Erythroblast (primary cell): Measurements from ENCODE around the gene ITGA11.

ENCODE experiments used
- GATA1 ChIP-seq: IDR thresholded peaks from 2 replicates; pipeline ENCODE4 v1.6.1; 2011; ENCODE audit warnings: low read depth, mild to moderate bottlenecking, control low read depth, low read length, moderate library complexity
- POLR2A ChIP-seq: IDR thresholded peaks from 2 replicates; pipeline ENCODE4 v1.6.1; 2011; ENCODE audit warnings: mild to moderate bottlenecking, low read length

DNA sequence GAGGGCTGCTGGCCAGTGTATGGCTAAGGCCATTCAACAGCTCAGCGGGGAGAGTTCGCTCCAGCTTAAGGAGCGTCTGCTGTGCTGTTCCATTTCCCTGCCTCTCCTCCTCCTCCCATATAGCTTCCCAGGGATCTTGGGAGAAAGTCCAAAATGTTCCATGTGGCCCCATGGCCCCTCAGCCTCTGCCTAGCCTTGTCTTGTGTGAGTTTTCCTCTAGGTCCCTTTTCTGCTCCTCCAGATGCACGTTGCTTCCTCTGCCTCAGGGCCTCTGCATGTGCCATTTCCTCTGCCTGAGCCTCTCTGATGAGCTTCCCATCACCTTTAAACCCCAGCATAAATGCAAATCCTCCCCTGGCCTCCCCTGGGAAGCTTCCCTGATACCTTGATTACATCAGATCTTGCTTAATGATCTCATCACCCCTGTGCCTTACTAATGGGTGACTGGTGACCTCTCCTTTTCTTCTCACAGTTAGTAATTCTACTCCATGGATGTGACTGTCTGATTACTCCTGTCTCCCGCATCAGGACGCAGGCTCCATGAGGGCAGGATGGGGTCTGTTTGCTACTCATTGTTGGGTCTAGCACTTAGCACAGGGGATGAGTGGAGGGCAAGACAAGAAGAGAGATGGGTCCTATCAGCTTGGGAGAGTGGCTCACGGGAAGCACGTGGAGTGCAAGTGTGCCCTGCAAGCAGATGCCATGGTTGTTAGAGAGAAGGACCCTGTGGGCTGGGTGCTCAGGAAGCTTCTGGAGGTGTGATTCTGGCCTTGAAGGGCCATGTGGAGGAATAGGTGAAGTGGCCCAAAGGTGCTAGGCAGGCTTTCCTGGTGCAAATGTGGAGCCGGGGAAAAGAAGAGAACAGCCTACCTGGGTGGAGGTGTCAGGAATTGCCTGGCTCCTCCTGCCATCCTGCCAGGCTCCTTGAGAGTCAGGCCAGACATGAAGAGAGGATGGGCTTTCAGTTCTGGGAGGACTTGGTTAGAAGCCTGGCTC, 23.8 kb downstream of the ITGA11 start:
- TF ChIP-seq POLR2A (no peak), GATA1 (no peak)
